HCT116 (cell line): Measurements from ENCODE around the gene HIVEP3. TPM values are rescaled to one million over a fixed set of nuclear protein-coding genes. Genes with fewer than 3 reads are reported as not detected.

ENCODE experiments used
- ATAC-seq: fragments of 200-7000 bp; cut with Tn5 transposase; 2 replicates; pipeline ENCODE4 v1.9.1; 2020; ENCODE audit warnings: mild to moderate bottlenecking, moderate library complexity
- BruUV-seq: library from RNA; stranded (reverse); fragments of 400-500 nt; replicated peaks from 2 replicates; lab custom pipeline; 2021; lab: Mats Ljungman, UMichigan
- CTCF ChIA-PET: fragments of 300-600 bp; sonication (Branson Sonifier 250); formaldehyde crosslinking; loops from one replicate; lab custom pipeline; 2021; ENCODE audit warnings: antibody characterized with exemption; lab: Charles Lee
- POLR2A ChIA-PET: fragments of 300-600, 350-600 bp; sonication (Branson Sonifier 250); formaldehyde crosslinking; loops from one replicate; lab custom pipeline; 2021; ENCODE audit warnings: antibody characterized with exemption; lab: Charles Lee
- RAD21 ChIA-PET, 2 experiments: fragments of 300-600 bp; sonication (Branson Sonifier 250); formaldehyde crosslinking; loops; one replicate each; lab custom pipeline; 2023; ENCODE audit warnings: low total read pairs in 2 of 2; ENCODE audit not compliant: uncharacterized antibody in 2 of 2, unreplicated experiment in 2 of 2, low non-redundant PET in 1 of 2; lab: Charles Lee
- DNase-seq: peaks from one replicate; pipeline ENCODE4 v3.0.0-alpha.2; 2010; ENCODE audit warnings: low read depth, low spot score
- H2AFZ ChIP-seq: fragments of 200-600 bp; shearing (Covaris generic), sonication (generic); 2 replicates; pipeline ENCODE4 v1.6.1; 2017; ENCODE audit warnings: low read depth, mixed run types, mixed read lengths, antibody characterized with exemption, low read length; ENCODE audit not compliant: poor library complexity, severe bottlenecking
- H3K27ac ChIP-seq: 2 replicates; pipeline ENCODE4 v1.5.1; 2012; ENCODE audit warnings: low read depth, low read length
- H3K27me3 ChIP-seq: fragments of 200-600 bp; sonication (generic); 2 replicates; pipeline ENCODE4 v1.6.1; 2016; ENCODE audit warnings: mixed run types, low read length, mixed read lengths; ENCODE audit not compliant: insufficient read depth
- H3K36me3 ChIP-seq, 2 experiments: fragments of 200-500 bp in 1 of 2; fragments of 200-600 bp in 1 of 2; sonication (Bioruptor generic) in 1 of 2; sonication (generic) in 1 of 2; 2 replicates each; pipeline versions ENCODE4 v1.5.1 to v1.6.1; 2014 to 2016; ENCODE audit warnings: low read length in 2 of 2, inconsistent platforms in 1 of 2, mixed read lengths in 1 of 2, mixed run types in 1 of 2; ENCODE audit not compliant: insufficient read depth in 2 of 2, control insufficient read depth in 1 of 2
- H3K4me1 ChIP-seq, 2 experiments: fragments of 200-600 bp in 1 of 2; sonication (generic) in 1 of 2; 2 replicates each; pipeline versions ENCODE4 v1.5.1 to v1.6.1; 2012 to 2017; ENCODE audit warnings: low read length in 2 of 2, inconsistent platforms in 1 of 2, mild to moderate bottlenecking in 1 of 2, mixed read lengths in 1 of 2, mixed run types in 1 of 2, moderate library complexity in 1 of 2; ENCODE audit not compliant: insufficient read depth in 2 of 2, control insufficient read depth in 1 of 2
- H3K4me2 ChIP-seq: fragments of 200-600 bp; sonication (generic); 2 replicates; pipeline ENCODE4 v1.6.1; 2017; ENCODE audit warnings: mixed run types, low read length, mixed read lengths
- H3K4me3 ChIP-seq, 2 experiments: fragments of 200-600 bp in 1 of 2; sonication (generic) in 1 of 2; replicated peaks in 1 of 2; 2 replicates each; pipeline ENCODE4 v1.5.1; 2011 to 2016; ENCODE audit warnings: low read length in 2 of 2, control low read depth in 1 of 2, low read depth in 1 of 2, mild to moderate bottlenecking in 1 of 2, mixed read lengths in 1 of 2, mixed run types in 1 of 2
- H3K79me2 ChIP-seq: fragments of 200-600 bp; sonication (generic); 2 replicates; pipeline ENCODE4 v1.6.1; 2017; ENCODE audit warnings: mild to moderate bottlenecking, mixed run types, low read length, moderate library complexity, mixed read lengths; ENCODE audit not compliant: insufficient read depth
- H3K9ac ChIP-seq: fragments of 200-600 bp; sonication (generic); 2 replicates; pipeline ENCODE4 v1.6.1; 2016; ENCODE audit warnings: low read length, mixed read lengths
- H3K9me2 ChIP-seq: fragments of 200-600 bp; sonication (generic), shearing (Covaris generic); 2 replicates; pipeline ENCODE4 v1.6.1; 2017; ENCODE audit warnings: mixed run types, mild to moderate bottlenecking, moderate library complexity; ENCODE audit not compliant: insufficient read depth
- H3K9me3 ChIP-seq, 2 experiments: fragments of 200-500 bp in 1 of 2; fragments of 200-600 bp in 1 of 2; sonication (Bioruptor generic) in 1 of 2; sonication (generic) in 1 of 2; 2 replicates each; pipeline ENCODE4 v1.6.1; 2014 to 2017; ENCODE audit warnings: low read length in 2 of 2, mixed read lengths in 2 of 2, inconsistent platforms in 1 of 2, low read depth in 1 of 2, mild to moderate bottlenecking in 1 of 2, mixed run types in 1 of 2, moderate library complexity in 1 of 2; ENCODE audit not compliant: control insufficient read depth in 1 of 2, insufficient read depth in 1 of 2
- H4K20me1 ChIP-seq: fragments of 200-600 bp; sonication (generic), shearing (Covaris generic); 2 replicates; pipeline ENCODE4 v1.6.1; 2017; ENCODE audit warnings: mixed run types, mild to moderate bottlenecking, moderate library complexity; ENCODE audit not compliant: insufficient read depth
- CBX3 ChIP-seq: IDR thresholded peaks from 2 replicates; pipeline ENCODE4 v1.6.1; 2012; ENCODE audit warnings: low read depth
- EGR1 ChIP-seq: IDR thresholded peaks from 2 replicates; pipeline ENCODE4 v1.6.1; 2012; ENCODE audit warnings: low read depth
- EZH2 ChIP-seq: fragments of 200-600 bp; sonication (generic); IDR thresholded peaks from 2 replicates; pipeline ENCODE4 v1.6.1; 2017; ENCODE audit warnings: antibody characterized with exemption, mixed run types
- EZH2phosphoT487 ChIP-seq: fragments of 200-600 bp; IDR thresholded peaks from 2 replicates; pipeline ENCODE4 v1.6.1; 2018; ENCODE audit warnings: antibody characterized with exemption, borderline replicate concordance
- FOSL1 ChIP-seq: IDR thresholded peaks from 2 replicates; pipeline ENCODE4 v1.6.1; 2012; ENCODE audit warnings: low read depth
- MAX ChIP-seq: IDR thresholded peaks from 2 replicates; pipeline ENCODE4 v1.6.1; 2012
- RAD21 ChIP-seq: IDR thresholded peaks from 2 replicates; pipeline ENCODE4 v1.6.1; 2012; ENCODE audit warnings: low read depth, mild to moderate bottlenecking
- SRF ChIP-seq: IDR thresholded peaks from 2 replicates; pipeline ENCODE4 v1.6.1; 2012; ENCODE audit warnings: low read depth
- TCF7L2 ChIP-seq: IDR thresholded peaks from 2 replicates; pipeline ENCODE4 v1.7.0; 2011; ENCODE audit warnings: borderline replicate concordance, inconsistent platforms; ENCODE audit not compliant: insufficient read depth, insufficient read length; ENCODE audit errors: extremely low read depth
- YY1 ChIP-seq: IDR thresholded peaks from 2 replicates; pipeline ENCODE4 v1.6.1; 2011; ENCODE audit warnings: low read length, low read depth, moderate library complexity, mild to moderate bottlenecking; ENCODE audit not compliant: insufficient replicate concordance; ENCODE audit errors: extremely low read depth
- ZBTB33 ChIP-seq: IDR thresholded peaks from 2 replicates; pipeline ENCODE4 v1.6.1; 2011; ENCODE audit warnings: mild to moderate bottlenecking, low read length, moderate library complexity; ENCODE audit not compliant: insufficient replicate concordance; ENCODE audit errors: extremely low read depth
- intact Hi-C: fragments of 100-400 bp; cut with micrococcal nuclease; formaldehyde crosslinking; loops from 2 replicates; pipeline ENCODE4 v1.10.0; 2022
- total RNA-seq: library from RNA; stranded (reverse); gene quantifications from one replicate; pipeline ENCODE4 v1.2.1, GENCODE V29; 2021; ENCODE audit not compliant: unreplicated experiment

HIVEP3 gene
- total RNA-seq, 1 experiment from 2014 or later, result 7.1 TPM

- Histone ChIP-seq H3K4me1 (peaks cover 17 to 25% of the 10 kb centered on the region in 2 experiments), H3K27me3 (no peaks in the 10 kb centered on the region), H3K27ac (no peak overlapping the region), H2AFZ (no peak overlapping the region), H3K36me3 (no peaks in the 10 kb centered on the region), H3K79me2 (no peaks in the 10 kb centered on the region), H3K4me2 (no peak overlapping the region), H3K9me2 (no peaks in the 10 kb centered on the region), H3K9me3 (no peaks in the 10 kb centered on the region), H3K4me3 (no peak overlapping the region), H4K20me1 (no peaks in the 10 kb centered on the region), H3K9ac (no peak overlapping the region)
- DNase-seq (no peak), ATAC-seq (no peak)
- RAD21 ChIA-PET, result no interaction called here
- POLR2A ChIA-PET, result no interaction called here
- intact Hi-C loops, result no loop called here
- BruUV-seq, result no TSS peak
- CTCF ChIA-PET, result interaction anchor here (2.4 kb wide), 1 partner anchor 8 kb away, joined by 14 read pairs; no protein-coding TSS in a partner anchor
- TF ChIP-seq ZBTB33 (no peak), CBX3 (no peak), RAD21 (no peak), TCF7L2 (no peak), YY1 (no peak), EZH2 (no peak), EGR1 (no peak), EZH2phosphoT487 (no peak), FOSL1 (no peak), SRF (no peak), MAX (no peak)
These were observed 411.5 kb downstream of the HIVEP3 start for GRCh38 chr1:41507110-41507720.
